Pancreas (tissue), 10 donors: ENCODE measurements around the gene ZDHHC14. TPM values are rescaled to one million over a fixed set of nuclear protein-coding genes. Genes with fewer than 3 reads are reported as not detected.
A peak's percentile ranks its signal among the peaks of the same experiment; 100 is the strongest.

Experiments
- ATAC-seq, 4 donors: fragments of 200-7000 bp; cut with Tn5 transposase; one replicate each; pipeline versions ENCODE4 v1.8.0 to v1.9.1; 2020; ENCODE audit warnings: mild to moderate bottlenecking in 4 of 4, moderate library complexity in 4 of 4
- DNase-seq, 6 donors: peaks; one replicate each; pipeline ENCODE4 v3.0.0-alpha.2; 2020
- FAIRE-seq: peaks from 2 replicates; lab custom pipeline; 2012; peaks lifted over from hg19 to GRCh38; lab: Jason Lieb, UNC
- H3K27ac ChIP-seq, 4 donors: fragments of 200-600 bp; sonication (generic); 1 replicate in 3 of 4; 2 replicates in 1 of 4; pipeline versions ENCODE4 v1.5.0 to v1.8.0; 2020
- H3K27me3 ChIP-seq, 4 donors: fragments of 200-600 bp; one replicate each; pipeline ENCODE4 v1.8.0; 2021
- H3K36me3 ChIP-seq, 3 donors: fragments of 200-600 bp; sonication (generic) in 1 of 3; one replicate each; pipeline versions ENCODE4 v1.5.0 to v1.8.0; 2020 to 2021
- H3K4me1 ChIP-seq, 3 donors: fragments of 200-600 bp; one replicate each; pipeline ENCODE4 v1.8.0; 2021
- H3K4me3 ChIP-seq, 4 donors: fragments of 200-600 bp; sonication (generic) in 2 of 4; one replicate each; pipeline versions ENCODE4 v1.5.0 to v1.8.0; 2020 to 2021
- H3K9me3 ChIP-seq, 4 donors: fragments of 200-600 bp; one replicate each; pipeline ENCODE4 v1.8.0; 2021
- WGBS, 2 donors: extraction: QIAGEN DNeasy Blood & Tissue Kit; methylation state at CpG; one replicate each; pipeline ENCODE4 v1.1.7; 2013; 5-methylcytosine and 5-hydroxymethylcytosine counted together
- intact Hi-C, 3 donors: fragments of 100-400 bp; cut with DNase I; formaldehyde crosslinking; loops; one replicate each; pipeline versions ENCODE4 v1.11.1 to v1.14.2; 2022
- polyA plus RNA-seq, 2 donors: library from polyadenylated mRNA; stranded (reverse); fragments of 200-250 nt; gene quantifications; one replicate each; pipeline ENCODE4 v1.2.3, GENCODE V29; 2013
- total RNA-seq, 6 donors: library from RNA; stranded (reverse); fragmentation: NEBNext Ultra II Directional in 4 of 6; extraction: Animal tissue kit (Norgen Biotek cat#: 25700) in 4 of 6; gene quantifications; one replicate each; pipeline versions ENCODE4 v1.2.1 to v1.2.4, GENCODE V29; 2021 to 2023
- TF ChIP-seq, protein P1 (sequence below), 4 donors: fragments of 200-600 bp; sonication (generic) in 3 of 4; IDR thresholded peaks; one replicate each; pipeline versions ENCODE4 v1.5.0 to v1.8.0; 2021; ENCODE audit warnings: antibody characterized with exemption in 4 of 4
- donor health status: healthy with polysubstance abuse.
- donor health status: DM: no; HTN: no; CAD: no; lungs with moderate emphysema.
- donor health status: DM: no; HTN: no; CAD: no.
- donor health status: control.
- donor health status: control.
- donor health status: Bipolar disorder and iron deficiency.
- donor health status: DM: yes; HTN: yes; CAD: no.
- donor health status: DM: no; HTN: no; CAD: no.
- donor health status: DM: no; HTN: no; CAD: no.
- donor health status: DM: yes; HTN: yes; CAD: no.

The ZDHHC14 gene
- total and polyA plus RNA-seq, 8 donors = 3.1 to 9.9 (median 4.5) TPM

- no peaks in the 10 kb centered on the region for H3K9me3 ChIP-seq
- no peak for ATAC-seq
- no peaks in the 10 kb centered on the region for H3K36me3 ChIP-seq
- no peak for FAIRE-seq
- peaks cover 0 to 4% (median 4%) of the 10 kb centered on the region in 3 donors for H3K4me1 ChIP-seq
- no peak for DNase-seq
- TF ChIP-seq, protein P1, sequence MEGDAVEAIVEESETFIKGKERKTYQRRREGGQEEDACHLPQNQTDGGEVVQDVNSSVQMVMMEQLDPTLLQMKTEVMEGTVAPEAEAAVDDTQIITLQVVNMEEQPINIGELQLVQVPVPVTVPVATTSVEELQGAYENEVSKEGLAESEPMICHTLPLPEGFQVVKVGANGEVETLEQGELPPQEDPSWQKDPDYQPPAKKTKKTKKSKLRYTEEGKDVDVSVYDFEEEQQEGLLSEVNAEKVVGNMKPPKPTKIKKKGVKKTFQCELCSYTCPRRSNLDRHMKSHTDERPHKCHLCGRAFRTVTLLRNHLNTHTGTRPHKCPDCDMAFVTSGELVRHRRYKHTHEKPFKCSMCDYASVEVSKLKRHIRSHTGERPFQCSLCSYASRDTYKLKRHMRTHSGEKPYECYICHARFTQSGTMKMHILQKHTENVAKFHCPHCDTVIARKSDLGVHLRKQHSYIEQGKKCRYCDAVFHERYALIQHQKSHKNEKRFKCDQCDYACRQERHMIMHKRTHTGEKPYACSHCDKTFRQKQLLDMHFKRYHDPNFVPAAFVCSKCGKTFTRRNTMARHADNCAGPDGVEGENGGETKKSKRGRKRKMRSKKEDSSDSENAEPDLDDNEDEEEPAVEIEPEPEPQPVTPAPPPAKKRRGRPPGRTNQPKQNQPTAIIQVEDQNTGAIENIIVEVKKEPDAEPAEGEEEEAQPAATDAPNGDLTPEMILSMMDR (IDR thresholded peaks at IDR 0.05) = no peak
- WGBS, 2 donors = 81 to 83% methylated on average over 4 of the region's 4 CpGs
- no peak overlapping the region for H3K4me3 ChIP-seq
- intact Hi-C loops = no loop called here
- no peak overlapping the region for H3K27ac ChIP-seq
- no peaks in the 10 kb centered on the region for H3K27me3 ChIP-seq
These were observed 56.0 kb downstream of the ZDHHC14 start for GRCh38 chr6:157436944-157437336.

DNA sequence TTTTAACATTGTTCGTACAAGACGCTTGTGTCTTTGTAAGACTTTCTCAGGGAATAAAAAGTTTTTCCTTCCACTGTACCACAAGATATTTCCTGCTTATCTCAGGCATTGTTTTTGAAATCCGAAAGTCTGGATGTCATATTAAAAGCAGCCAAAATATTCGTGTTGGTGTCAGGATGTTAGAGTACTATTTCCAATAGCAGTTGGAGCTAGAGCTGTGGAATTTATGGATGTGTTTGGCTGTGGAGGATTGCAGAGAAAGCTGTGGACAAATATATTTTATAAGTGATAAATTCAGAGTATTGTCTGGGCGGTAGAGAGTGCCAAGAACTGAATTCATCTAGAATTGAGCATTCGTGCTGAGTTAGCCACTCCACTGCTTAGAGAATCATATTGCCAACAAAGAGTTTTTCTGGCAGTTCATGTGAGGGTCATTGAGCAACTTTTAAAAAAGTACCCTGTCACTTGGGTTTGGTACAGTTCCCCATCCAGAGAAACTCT, 57.7 kb downstream of the ZDHHC14 start:
- H3K4me1 ChIP-seq = peaks cover 0 to 4% (median 4%) of the 10 kb centered on the region in 3 donors
- TF ChIP-seq, protein P1 (IDR thresholded peaks at IDR 0.05) = no peak
- ATAC-seq = peak in 2 of 4 donors; percentile 49 to 60
- intact Hi-C loops = no loop called here
- WGBS, 2 donors = 67 to 70% methylated on average over 6 of the region's 6 CpGs
- no peaks in the 10 kb centered on the region for H3K27me3 ChIP-seq
- H3K9me3 ChIP-seq = no peaks in the 10 kb centered on the region
- H3K27ac ChIP-seq = no peak overlapping the region
- no peak overlapping the region for H3K4me3 ChIP-seq
- no peaks in the 10 kb centered on the region for H3K36me3 ChIP-seq
- FAIRE-seq = no peak
- no peak for DNase-seq

DNA sequence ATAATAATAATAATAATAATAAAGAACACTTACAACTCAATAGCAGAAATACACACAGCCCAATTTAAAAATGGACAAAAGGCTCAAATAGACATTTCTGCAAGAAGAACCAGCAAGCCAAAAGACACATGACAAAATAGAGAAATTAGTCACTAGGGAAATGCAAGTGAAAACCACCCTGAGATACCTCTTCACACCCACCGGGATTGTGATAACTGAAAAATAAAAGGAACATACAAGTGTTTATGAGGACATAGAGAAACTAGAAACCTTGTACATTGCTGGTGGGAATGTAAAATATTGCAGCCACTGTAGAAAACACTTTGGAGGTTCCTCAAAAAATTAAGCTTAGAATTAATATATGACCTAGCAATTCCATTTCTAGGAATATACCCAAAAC, 59.2 kb downstream of the ZDHHC14 start:
- no peak for DNase-seq
- FAIRE-seq = no peak
- TF ChIP-seq, protein P1 (IDR thresholded peaks at IDR 0.05) = no peak
- WGBS, 2 donors = 84 to 97% methylated on average over 1 of the region's 1 CpG
- no peaks in the 10 kb centered on the region for H3K9me3 ChIP-seq
- peaks cover 0 to under 1% (median 0%) of the 10 kb centered on the region in 3 donors for H3K4me1 ChIP-seq
- intact Hi-C loops = no loop called here
- no peak overlapping the region for H3K27ac ChIP-seq
- no peaks in the 10 kb centered on the region for H3K27me3 ChIP-seq
- no peaks in the 10 kb centered on the region for H3K36me3 ChIP-seq
- H3K4me3 ChIP-seq = no peak overlapping the region
- ATAC-seq = no peak

DNA sequence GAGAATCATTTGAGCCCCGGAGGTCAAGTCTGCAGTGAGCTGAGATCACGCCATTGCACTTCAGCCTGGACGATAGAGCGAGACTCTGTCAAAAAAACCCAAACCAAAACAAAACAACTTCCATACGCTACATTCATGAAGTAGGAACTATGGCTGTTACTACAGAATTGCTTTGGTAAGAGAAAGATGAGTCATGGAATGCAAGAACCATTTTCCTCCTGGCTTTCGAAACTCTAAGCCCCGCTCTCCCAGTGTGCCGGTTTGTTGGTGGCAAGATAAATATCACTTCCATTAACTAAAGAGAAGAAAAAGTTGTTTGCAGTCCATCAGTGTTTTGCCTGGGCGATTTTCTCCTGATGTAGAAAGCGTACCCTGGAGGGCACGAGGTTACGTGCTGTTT, 61.3 kb downstream of the ZDHHC14 start:
- intact Hi-C loops = no loop called here
- no peak for FAIRE-seq
- Histone ChIP-seq H3K4me3 (no peak overlapping the region), H3K36me3 (no peaks in the 10 kb centered on the region), H3K4me1 (no peaks in the 10 kb centered on the region), H3K27ac (no peak overlapping the region), H3K27me3 (no peaks in the 10 kb centered on the region), H3K9me3 (no peaks in the 10 kb centered on the region)
- TF ChIP-seq, protein P1 (IDR thresholded peaks at IDR 0.05) = no peak
- DNase-seq = no peak
- 87 to 91% methylated on average over 12 of the region's 12 CpGs for WGBS, 2 donors
- ATAC-seq = no peak

- FAIRE-seq (no peak), ATAC-seq (no peak)
- TF ChIP-seq, protein P1 (IDR thresholded peaks at IDR 0.05) = no peak
These were observed 62.2 kb downstream of the ZDHHC14 start for GRCh38 chr6:157443066-157443800.

More at GRCh38 chr6:157443066-157443800, 62.2 kb downstream of the ZDHHC14 start:
- Histone ChIP-seq H3K27ac (no peak overlapping the region), H3K27me3 (no peaks in the 10 kb centered on the region), H3K4me1 (no peaks in the 10 kb centered on the region), H3K4me3 (no peak overlapping the region), H3K9me3 (no peaks in the 10 kb centered on the region), H3K36me3 (no peaks in the 10 kb centered on the region)
- 91 to 92% methylated on average over 6 of the region's 6 CpGs for WGBS, 2 donors
- intact Hi-C loops = no loop called here
- no peak for DNase-seq
